Activated naive CD4-positive, alpha-beta T cell treated with anti-CD3 and anti-CD28 coated beads, Interleukin-2, amount 50 U/mL, for 24 hours (primary cell): ENCODE data around the gene MCEMP1.
"Not testable (repeated sequence)": the region's sequence is repeated elsewhere in the genome, so short reads cannot be mapped to it uniquely, and the experiment has no call there.

Source experiments
- H3K27ac Mint-ChIP-seq: one replicate; pipeline ENCODE4 v1.8.0; 2021; ENCODE audit warnings: mild to moderate bottlenecking, mixed read lengths
- H3K27me3 Mint-ChIP-seq: one replicate; pipeline ENCODE4 v1.8.0; 2021; ENCODE audit warnings: mixed read lengths
- H3K36me3 Mint-ChIP-seq: one replicate; pipeline ENCODE4 v1.8.0; 2021; ENCODE audit warnings: mixed read lengths
- H3K4me1 Mint-ChIP-seq: one replicate; pipeline ENCODE4 v1.8.0; 2021; ENCODE audit warnings: mixed read lengths
- H3K4me3 Mint-ChIP-seq: one replicate; pipeline ENCODE4 v1.8.0; 2021; ENCODE audit warnings: mild to moderate bottlenecking, mixed read lengths
- H3K9me3 Mint-ChIP-seq: one replicate; pipeline ENCODE4 v1.8.0; 2021; ENCODE audit warnings: mixed read lengths

MCEMP1 gene

GRCh38 chr19:7640803-7641202 is 36.1 kb upstream of the MCEMP1 start:
- H3K9me3 Mint-ChIP-seq, result no peaks in the 10 kb centered on the region
- no peak overlapping the region for H3K4me3 Mint-ChIP-seq
- no peak overlapping the region for H3K27ac Mint-ChIP-seq
- peaks cover 1% of the 10 kb centered on the region for H3K36me3 Mint-ChIP-seq
- peaks cover 33% of the 10 kb centered on the region for H3K4me1 Mint-ChIP-seq
- no peaks in the 10 kb centered on the region for H3K27me3 Mint-ChIP-seq

- H3K9me3 Mint-ChIP-seq, result no peaks in the 10 kb centered on the region
- H3K27ac Mint-ChIP-seq, result no peak overlapping the region
Observed at GRCh38 chr19:7641290-7642276, 35.3 kb upstream of the MCEMP1 start.

GRCh38 chr19:7642295-7643030 is 34.4 kb upstream of the MCEMP1 start:
- H3K27me3 Mint-ChIP-seq, result no peaks in the 10 kb centered on the region
- peaks cover 2% of the 10 kb centered on the region for H3K36me3 Mint-ChIP-seq
- H3K4me1 Mint-ChIP-seq, result peaks cover 28% of the 10 kb centered on the region
- no peak overlapping the region for H3K4me3 Mint-ChIP-seq
- H3K9me3 Mint-ChIP-seq, result no peaks in the 10 kb centered on the region
- no peak overlapping the region for H3K27ac Mint-ChIP-seq

More at GRCh38 chr19:7641290-7642276, 35.3 kb upstream of the MCEMP1 start:
- no peaks in the 10 kb centered on the region for H3K27me3 Mint-ChIP-seq
- no peak overlapping the region for H3K4me3 Mint-ChIP-seq
- peaks cover 2% of the 10 kb centered on the region for H3K36me3 Mint-ChIP-seq
- H3K4me1 Mint-ChIP-seq, result peaks cover 31% of the 10 kb centered on the region

- no peaks in the 10 kb centered on the region for H3K27me3 Mint-ChIP-seq
- H3K4me1 Mint-ChIP-seq, result peaks cover 22% of the 10 kb centered on the region
- no peak overlapping the region for H3K4me3 Mint-ChIP-seq
- H3K36me3 Mint-ChIP-seq, result peaks cover 4% of the 10 kb centered on the region
- no peak overlapping the region for H3K27ac Mint-ChIP-seq
- no peaks in the 10 kb centered on the region for H3K9me3 Mint-ChIP-seq
Observed at GRCh38 chr19:7643031-7643415, 33.9 kb upstream of the MCEMP1 start.

- peaks cover 14% of the 10 kb centered on the region for H3K4me1 Mint-ChIP-seq
- not testable (repeated sequence) for H3K9me3 Mint-ChIP-seq, H3K36me3 Mint-ChIP-seq, H3K27ac Mint-ChIP-seq, H3K27me3 Mint-ChIP-seq, H3K4me3 Mint-ChIP-seq
Observed at GRCh38 chr19:7643629-7644549, 33.0 kb upstream of the MCEMP1 start.

GRCh38 chr19:7644550-7644877 is 32.4 kb upstream of the MCEMP1 start:
- Mint-ChIP-seq H3K27ac (no peak overlapping the region), H3K4me3 (no peak overlapping the region), H3K27me3 (no peaks in the 10 kb centered on the region), H3K36me3 (peaks cover 4% of the 10 kb centered on the region), H3K4me1 (peaks cover 9% of the 10 kb centered on the region), H3K9me3 (no peaks in the 10 kb centered on the region)

- Mint-ChIP-seq H3K4me1 (peaks cover 3% of the 10 kb centered on the region), H3K27ac (no peak overlapping the region), H3K27me3 (no peaks in the 10 kb centered on the region), H3K9me3 (no peaks in the 10 kb centered on the region), H3K4me3 (no peak overlapping the region), H3K36me3 (peaks cover 4% of the 10 kb centered on the region)
Observed at GRCh38 chr19:7645163-7645562, 31.7 kb upstream of the MCEMP1 start.

- Mint-ChIP-seq H3K36me3 (peaks cover 4% of the 10 kb centered on the region), H3K4me3 (no peak overlapping the region), H3K4me1 (no peaks in the 10 kb centered on the region), H3K27ac (no peak overlapping the region), H3K27me3 (no peaks in the 10 kb centered on the region), H3K9me3 (no peaks in the 10 kb centered on the region)
Observed at GRCh38 chr19:7645656-7646425, 31.0 kb upstream of the MCEMP1 start.

- H3K9me3 Mint-ChIP-seq, result no peaks in the 10 kb centered on the region
- H3K4me3 Mint-ChIP-seq, result no peak overlapping the region
- no peak overlapping the region for H3K27ac Mint-ChIP-seq
- peaks cover 4% of the 10 kb centered on the region for H3K36me3 Mint-ChIP-seq
- no peaks in the 10 kb centered on the region for H3K27me3 Mint-ChIP-seq
- H3K4me1 Mint-ChIP-seq, result no peaks in the 10 kb centered on the region
Observed at GRCh38 chr19:7646426-7646700, 30.5 kb upstream of the MCEMP1 start.

- Mint-ChIP-seq H3K9me3 (no peaks in the 10 kb centered on the region), H3K27ac (no peak overlapping the region), H3K4me3 (no peak overlapping the region), H3K27me3 (no peaks in the 10 kb centered on the region), H3K4me1 (peaks cover 3% of the 10 kb centered on the region), H3K36me3 (peaks cover 4% of the 10 kb centered on the region)
Observed at GRCh38 chr19:7647156-7647555, 29.7 kb upstream of the MCEMP1 start.

- peaks cover 4% of the 10 kb centered on the region for H3K36me3 Mint-ChIP-seq
- H3K9me3 Mint-ChIP-seq, result no peaks in the 10 kb centered on the region
- H3K27ac Mint-ChIP-seq, result no peak overlapping the region
- no peaks in the 10 kb centered on the region for H3K27me3 Mint-ChIP-seq
- H3K4me3 Mint-ChIP-seq, result no peak overlapping the region
- peaks cover 11% of the 10 kb centered on the region for H3K4me1 Mint-ChIP-seq
Observed at GRCh38 chr19:7648265-7649014, 28.4 kb upstream of the MCEMP1 start.

- H3K4me3 Mint-ChIP-seq, result no peak overlapping the region
- H3K27ac Mint-ChIP-seq, result no peak overlapping the region
- no peaks in the 10 kb centered on the region for H3K9me3 Mint-ChIP-seq
- peaks cover 11% of the 10 kb centered on the region for H3K4me1 Mint-ChIP-seq
- peaks cover 4% of the 10 kb centered on the region for H3K36me3 Mint-ChIP-seq
- H3K27me3 Mint-ChIP-seq, result no peaks in the 10 kb centered on the region
Observed at GRCh38 chr19:7650148-7650547, 26.7 kb upstream of the MCEMP1 start.

- Mint-ChIP-seq H3K9me3 (no peaks in the 10 kb centered on the region), H3K27me3 (no peaks in the 10 kb centered on the region), H3K27ac (peak overlapping the region; percentile 65)
Observed at GRCh38 chr19:7652061-7652641, 24.7 kb upstream of the MCEMP1 start.

GRCh38 chr19:7654401-7654800 is 22.5 kb upstream of the MCEMP1 start:
- Mint-ChIP-seq H3K4me3 (no peak overlapping the region), H3K27me3 (no peaks in the 10 kb centered on the region), H3K27ac (peak overlapping the region; percentile 46), H3K9me3 (no peaks in the 10 kb centered on the region), H3K4me1 (peaks cover 27% of the 10 kb centered on the region), H3K36me3 (no peaks in the 10 kb centered on the region)

More at GRCh38 chr19:7652061-7652641, 24.7 kb upstream of the MCEMP1 start:
- peak overlapping the region; percentile 45 for H3K4me3 Mint-ChIP-seq
- peaks cover 13% of the 10 kb centered on the region for H3K4me1 Mint-ChIP-seq
- peaks cover 2% of the 10 kb centered on the region for H3K36me3 Mint-ChIP-seq
